Measurements from ENCODE around the gene CEP350.

CEP350 gene

GRCh38 chr1:180158149-180159147 is 203.8 kb downstream of the CEP350 start:
- peaks cover 23% of the 10 kb centered on the region for H3K4me1 ChIP-seq (ENCODE audit: insufficient read depth, poor library complexity, severe bottlenecking)
- no peak overlapping the region for H3K27ac ChIP-seq (ENCODE audit: poor library complexity, severe bottlenecking)
- no peaks in the 10 kb centered on the region for H3K27me3 ChIP-seq (ENCODE audit: insufficient read depth, poor library complexity, severe bottlenecking)
- H3K4me3 ChIP-seq (ENCODE audit: severe bottlenecking), result no peak overlapping the region
- no peaks in the 10 kb centered on the region for H3K9me3 ChIP-seq (ENCODE audit: severe bottlenecking)
- ATAC-seq (ENCODE audit: low read depth) (no peak), DNase-seq (ENCODE audit: low spot score) (no peak)
- peaks cover 19% of the 10 kb centered on the region for H3K36me3 ChIP-seq (ENCODE audit: low read depth)
- TF ChIP-seq, protein P1, sequence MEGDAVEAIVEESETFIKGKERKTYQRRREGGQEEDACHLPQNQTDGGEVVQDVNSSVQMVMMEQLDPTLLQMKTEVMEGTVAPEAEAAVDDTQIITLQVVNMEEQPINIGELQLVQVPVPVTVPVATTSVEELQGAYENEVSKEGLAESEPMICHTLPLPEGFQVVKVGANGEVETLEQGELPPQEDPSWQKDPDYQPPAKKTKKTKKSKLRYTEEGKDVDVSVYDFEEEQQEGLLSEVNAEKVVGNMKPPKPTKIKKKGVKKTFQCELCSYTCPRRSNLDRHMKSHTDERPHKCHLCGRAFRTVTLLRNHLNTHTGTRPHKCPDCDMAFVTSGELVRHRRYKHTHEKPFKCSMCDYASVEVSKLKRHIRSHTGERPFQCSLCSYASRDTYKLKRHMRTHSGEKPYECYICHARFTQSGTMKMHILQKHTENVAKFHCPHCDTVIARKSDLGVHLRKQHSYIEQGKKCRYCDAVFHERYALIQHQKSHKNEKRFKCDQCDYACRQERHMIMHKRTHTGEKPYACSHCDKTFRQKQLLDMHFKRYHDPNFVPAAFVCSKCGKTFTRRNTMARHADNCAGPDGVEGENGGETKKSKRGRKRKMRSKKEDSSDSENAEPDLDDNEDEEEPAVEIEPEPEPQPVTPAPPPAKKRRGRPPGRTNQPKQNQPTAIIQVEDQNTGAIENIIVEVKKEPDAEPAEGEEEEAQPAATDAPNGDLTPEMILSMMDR (IDR thresholded peaks at IDR 0.05; ENCODE audit: poor library complexity, severe bottlenecking), result no peak

DNA sequence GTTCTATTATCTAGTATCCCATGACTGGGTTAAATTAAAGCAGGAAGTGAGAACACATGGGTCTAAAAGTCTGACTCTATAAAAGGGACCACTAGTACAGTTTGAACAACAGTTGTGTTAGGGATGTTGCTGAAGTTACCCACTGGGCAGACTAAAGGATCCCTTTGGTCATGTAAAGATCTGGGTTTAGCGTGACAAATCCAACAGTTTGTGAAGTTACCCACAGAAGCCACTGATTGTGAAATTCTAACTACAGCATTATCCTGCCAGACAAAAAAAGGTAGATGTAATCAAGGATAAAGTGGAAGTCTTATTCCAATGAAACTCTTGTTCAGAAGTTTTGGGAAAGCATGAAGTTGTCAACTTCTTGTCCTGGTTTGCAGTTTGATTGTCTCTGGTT is 205.7 kb downstream of the CEP350 start:
- Histone ChIP-seq H3K27ac (ENCODE audit: poor library complexity, severe bottlenecking) (no peak overlapping the region), H3K9me3 (ENCODE audit: severe bottlenecking) (no peaks in the 10 kb centered on the region), H3K27me3 (ENCODE audit: insufficient read depth, poor library complexity, severe bottlenecking) (no peaks in the 10 kb centered on the region), H3K4me1 (ENCODE audit: insufficient read depth, poor library complexity, severe bottlenecking) (peaks cover 20% of the 10 kb centered on the region), H3K4me3 (ENCODE audit: severe bottlenecking) (no peak overlapping the region), H3K36me3 (ENCODE audit: low read depth) (peaks cover 22% of the 10 kb centered on the region)
- TF ChIP-seq, protein P1 (IDR thresholded peaks at IDR 0.05; ENCODE audit: poor library complexity, severe bottlenecking), result no peak
- ATAC-seq (ENCODE audit: low read depth) (no peak), DNase-seq (ENCODE audit: low spot score) (no peak)

- ATAC-seq (ENCODE audit: low read depth), result no peak
- TF ChIP-seq, protein P1 (IDR thresholded peaks at IDR 0.05; ENCODE audit: poor library complexity, severe bottlenecking), result no peak
Measured at GRCh38 chr1:180163041-180163440, 208.4 kb downstream of the CEP350 start.

More at GRCh38 chr1:180163041-180163440, 208.4 kb downstream of the CEP350 start:
- DNase-seq (ENCODE audit: low spot score), result no peak
- H3K4me3 ChIP-seq (ENCODE audit: severe bottlenecking), result no peak overlapping the region
- peaks cover 21% of the 10 kb centered on the region for H3K36me3 ChIP-seq (ENCODE audit: low read depth)
- no peaks in the 10 kb centered on the region for H3K9me3 ChIP-seq (ENCODE audit: severe bottlenecking)
- no peak overlapping the region for H3K27ac ChIP-seq (ENCODE audit: poor library complexity, severe bottlenecking)
- no peaks in the 10 kb centered on the region for H3K27me3 ChIP-seq (ENCODE audit: insufficient read depth, poor library complexity, severe bottlenecking)
- H3K4me1 ChIP-seq (ENCODE audit: insufficient read depth, poor library complexity, severe bottlenecking), result peaks cover 14% of the 10 kb centered on the region

All from RWPE2 (cell line).